NT2/D1 (cell line): ENCODE data around the gene ADIPOQ.

Experiments used
- SUZ12 ChIP-seq: IDR thresholded peaks from 2 replicates; pipeline ENCODE4 v1.6.1; 2011; ENCODE audit not compliant: insufficient read length, insufficient read depth; ENCODE audit errors: extremely low read depth
- YY1 ChIP-seq: IDR thresholded peaks from 2 replicates; pipeline ENCODE4 v1.6.1; 2011; ENCODE audit not compliant: insufficient read length, insufficient read depth
- ZNF274 ChIP-seq: IDR thresholded peaks from 2 replicates; pipeline ENCODE4 v1.6.1; 2011; ENCODE audit warnings: mild to moderate bottlenecking, low read depth, low read length

DNA sequence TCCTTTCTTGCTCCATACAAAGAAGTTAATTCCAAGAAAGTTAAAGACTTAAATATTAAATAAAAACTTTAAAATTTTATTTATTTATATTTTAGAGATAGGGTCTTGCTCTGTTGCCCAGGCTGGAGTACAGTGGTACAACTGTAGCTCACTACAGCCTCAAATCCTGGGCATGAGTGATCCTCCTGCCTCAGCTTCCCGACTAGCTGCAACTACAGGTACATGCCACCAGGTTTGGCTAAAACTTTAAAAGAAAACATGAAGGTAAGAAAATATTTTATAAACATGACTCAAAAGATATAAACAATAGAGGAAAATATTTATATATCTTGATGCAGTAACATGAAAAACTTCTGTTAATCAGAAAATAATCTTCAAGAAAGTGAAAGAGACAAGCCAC is 33.2 kb downstream of the ADIPOQ start:
- no peak for TF ChIP-seq YY1
- TF ChIP-seq ZNF274: no peak
- TF ChIP-seq SUZ12: no peak
